HCT116 (cell line): ENCODE measurements around the gene SIX6.

Experiments used
- CEBPB ChIP-seq: IDR thresholded peaks from 2 replicates; pipeline ENCODE4 v1.6.1; 2012; ENCODE audit warnings: low read depth
- CTCF ChIP-seq, 3 experiments: fragments of 200-600 bp in 1 of 3; sonication (generic) in 1 of 3; IDR thresholded peaks in 2 of 3; conservative IDR thresholded peaks in 1 of 3; 2 replicates each; pipeline ENCODE4 v1.5.1; 2012 to 2017; ENCODE audit warnings: low read depth in 2 of 3, low read length in 2 of 3, antibody characterized with exemption in 1 of 3, borderline replicate concordance in 1 of 3, control low read depth in 1 of 3, mild to moderate bottlenecking in 1 of 3, mixed read lengths in 1 of 3, mixed run types in 1 of 3, moderate library complexity in 1 of 3; ENCODE audit not compliant: insufficient read depth in 1 of 3
- EGR1 ChIP-seq: IDR thresholded peaks from 2 replicates; pipeline ENCODE4 v1.6.1; 2012; ENCODE audit warnings: low read depth
- EZH2 ChIP-seq: fragments of 200-600 bp; sonication (generic); IDR thresholded peaks from 2 replicates; pipeline ENCODE4 v1.6.1; 2017; ENCODE audit warnings: antibody characterized with exemption, mixed run types
- FOSL1 ChIP-seq: IDR thresholded peaks from 2 replicates; pipeline ENCODE4 v1.6.1; 2012; ENCODE audit warnings: low read depth
- JUND ChIP-seq: IDR thresholded peaks from 2 replicates; pipeline ENCODE4 v1.6.1; 2012
- POLR2A ChIP-seq: IDR thresholded peaks from 2 replicates; pipeline ENCODE4 v1.7.0; 2011; ENCODE audit warnings: borderline replicate concordance; ENCODE audit not compliant: insufficient read depth, insufficient read length; ENCODE audit errors: extremely low read depth
- POLR2AphosphoS5 ChIP-seq: IDR thresholded peaks from 2 replicates; pipeline ENCODE4 v1.6.1; 2011; ENCODE audit warnings: mild to moderate bottlenecking, low read depth, low read length, moderate library complexity
- RAD21 ChIP-seq: IDR thresholded peaks from 2 replicates; pipeline ENCODE4 v1.6.1; 2012; ENCODE audit warnings: low read depth, mild to moderate bottlenecking
- SIN3A ChIP-seq: IDR thresholded peaks from 2 replicates; pipeline ENCODE4 v1.6.1; 2012; ENCODE audit warnings: low read depth
- TCF7L2 ChIP-seq: IDR thresholded peaks from 2 replicates; pipeline ENCODE4 v1.7.0; 2011; ENCODE audit warnings: borderline replicate concordance, inconsistent platforms; ENCODE audit not compliant: insufficient read depth, insufficient read length; ENCODE audit errors: extremely low read depth
- TF ChIP-seq, protein P1 (sequence below): IDR thresholded peaks from 2 replicates; pipeline ENCODE4 v1.6.1; 2012
- TF ChIP-seq, protein P2 (sequence below): IDR thresholded peaks from 2 replicates; pipeline ENCODE4 v1.6.1; 2012; ENCODE audit warnings: low read depth

DNA sequence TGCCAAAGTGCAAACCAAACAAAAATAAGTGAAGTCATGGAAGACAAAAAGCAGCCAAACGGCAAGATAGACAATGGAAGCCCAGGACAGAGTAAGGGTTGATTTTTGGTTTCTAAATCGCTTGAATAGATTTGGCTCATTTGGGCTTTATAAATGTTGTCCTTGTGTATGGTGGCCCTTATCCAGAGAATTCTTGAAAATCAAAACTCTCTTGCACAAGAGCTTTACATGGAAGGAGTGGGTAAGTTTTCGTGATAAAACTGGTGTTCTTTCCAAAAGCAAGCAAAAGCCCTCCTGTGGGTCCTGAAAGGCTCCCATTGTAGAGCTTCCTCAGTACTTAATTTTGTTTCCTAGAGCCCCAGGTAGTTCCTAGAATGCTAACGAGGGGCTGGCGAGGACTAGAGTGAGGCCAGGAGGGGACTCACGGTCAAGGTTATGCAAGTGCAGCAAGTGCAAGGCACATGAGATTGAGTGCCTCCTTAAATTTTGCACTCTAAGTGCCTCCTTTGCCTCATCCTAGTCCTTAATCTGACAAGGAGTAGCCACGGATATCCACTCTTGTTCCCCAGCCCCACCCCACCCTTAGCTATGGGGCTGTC is 4.1 kb downstream of the SIX6 start:
- TF ChIP-seq POLR2A (no peak), CTCF (IDR thresholded peaks at IDR 0.05 in 2 of 3, conservative IDR thresholded peaks at IDR 0.05 in 1 of 3; ENCODE audit: borderline replicate concordance in 1 of 3, insufficient read depth in 1 of 3, low read depth in 2 of 3, low read length in 2 of 3) (no peak), TCF7L2 (no peak), RAD21 (no peak), POLR2AphosphoS5 (no peak), FOSL1 (no peak), CEBPB (no peak), EZH2 (no peak), SIN3A (no peak), JUND (no peak), EGR1 (no peak)
- TF ChIP-seq, protein P1, sequence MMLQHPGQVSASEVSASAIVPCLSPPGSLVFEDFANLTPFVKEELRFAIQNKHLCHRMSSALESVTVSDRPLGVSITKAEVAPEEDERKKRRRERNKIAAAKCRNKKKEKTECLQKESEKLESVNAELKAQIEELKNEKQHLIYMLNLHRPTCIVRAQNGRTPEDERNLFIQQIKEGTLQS: no peak
- TF ChIP-seq, protein P2, sequence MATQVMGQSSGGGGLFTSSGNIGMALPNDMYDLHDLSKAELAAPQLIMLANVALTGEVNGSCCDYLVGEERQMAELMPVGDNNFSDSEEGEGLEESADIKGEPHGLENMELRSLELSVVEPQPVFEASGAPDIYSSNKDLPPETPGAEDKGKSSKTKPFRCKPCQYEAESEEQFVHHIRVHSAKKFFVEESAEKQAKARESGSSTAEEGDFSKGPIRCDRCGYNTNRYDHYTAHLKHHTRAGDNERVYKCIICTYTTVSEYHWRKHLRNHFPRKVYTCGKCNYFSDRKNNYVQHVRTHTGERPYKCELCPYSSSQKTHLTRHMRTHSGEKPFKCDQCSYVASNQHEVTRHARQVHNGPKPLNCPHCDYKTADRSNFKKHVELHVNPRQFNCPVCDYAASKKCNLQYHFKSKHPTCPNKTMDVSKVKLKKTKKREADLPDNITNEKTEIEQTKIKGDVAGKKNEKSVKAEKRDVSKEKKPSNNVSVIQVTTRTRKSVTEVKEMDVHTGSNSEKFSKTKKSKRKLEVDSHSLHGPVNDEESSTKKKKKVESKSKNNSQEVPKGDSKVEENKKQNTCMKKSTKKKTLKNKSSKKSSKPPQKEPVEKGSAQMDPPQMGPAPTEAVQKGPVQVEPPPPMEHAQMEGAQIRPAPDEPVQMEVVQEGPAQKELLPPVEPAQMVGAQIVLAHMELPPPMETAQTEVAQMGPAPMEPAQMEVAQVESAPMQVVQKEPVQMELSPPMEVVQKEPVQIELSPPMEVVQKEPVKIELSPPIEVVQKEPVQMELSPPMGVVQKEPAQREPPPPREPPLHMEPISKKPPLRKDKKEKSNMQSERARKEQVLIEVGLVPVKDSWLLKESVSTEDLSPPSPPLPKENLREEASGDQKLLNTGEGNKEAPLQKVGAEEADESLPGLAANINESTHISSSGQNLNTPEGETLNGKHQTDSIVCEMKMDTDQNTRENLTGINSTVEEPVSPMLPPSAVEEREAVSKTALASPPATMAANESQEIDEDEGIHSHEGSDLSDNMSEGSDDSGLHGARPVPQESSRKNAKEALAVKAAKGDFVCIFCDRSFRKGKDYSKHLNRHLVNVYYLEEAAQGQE: no peak
